ENCODE data around the gene GRIK3. TPM values are rescaled to one million over a fixed set of nuclear protein-coding genes. Genes with fewer than 3 reads are reported as not detected.
"Not testable (repeated sequence)": the region's sequence is repeated elsewhere in the genome, so short reads cannot be mapped to it uniquely, and the experiment has no call there.

GRIK3 gene
- total RNA-seq, 1 experiment from 2014 or later, result 5.5 TPM

DNA sequence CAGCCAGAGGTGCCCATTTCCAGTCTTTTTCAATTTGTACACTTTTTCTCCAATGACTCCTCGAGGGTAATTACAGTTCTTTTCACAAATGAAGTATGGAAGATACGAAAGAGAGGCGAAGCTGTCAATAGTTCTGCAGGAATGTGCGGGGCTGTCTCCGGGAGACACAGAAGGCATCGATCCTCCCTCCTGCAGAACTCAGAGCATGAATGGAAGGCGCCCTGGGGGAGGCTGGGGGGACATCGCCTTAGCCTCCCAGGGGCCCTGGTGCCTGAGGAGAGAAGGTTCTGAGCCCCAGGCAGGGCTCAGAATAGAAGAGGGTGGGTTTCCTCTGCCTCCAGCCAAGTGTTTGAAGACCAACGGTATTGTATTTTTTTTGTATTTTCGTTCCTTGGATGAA is 49.7 kb upstream of the GRIK3 start (continued):
- TF ChIP-seq GTF2I (CRISPR knock-in tag; conservative IDR thresholded peaks at IDR 0.05), result no peak

GRCh38 chr1:37083603-37084002 is 49.3 kb upstream of the GRIK3 start:
- Mint-ChIP-seq H3K27ac (no peak overlapping the region), H3K27me3 (ENCODE audit: low read depth) (no peaks in the 10 kb centered on the region; the same call in 1 of the 2 replicates), H3K36me3 (0 out of 2 replicates have a peak, but pooled peaks cover 3% of the 10 kb centered on the region), H3K9me3 (no peaks in the 10 kb centered on the region), H3K4me1 (no peaks in the 10 kb centered on the region), H3K4me3 (no peak overlapping the region)
- ChIA-PET POLR2A (no interaction called here), CTCF (interaction anchor here (1.2 kb wide), 1 partner anchor 567 kb away, joined by 4 read pairs; no protein-coding TSS in a partner anchor)
- no peak for ATAC-seq
- no peak for DNase-seq (ENCODE audit: low spot score)
- TF ChIP-seq NR1H2 (CRISPR knock-in tag; IDR thresholded peaks at IDR 0.05) (no peak), TEAD1 (CRISPR knock-in tag; IDR thresholded peaks at IDR 0.05) (no peak), EMX1 (CRISPR knock-in tag; IDR thresholded peaks at IDR 0.05) (no peak), ZNF263 (CRISPR knock-in tag; IDR thresholded peaks at IDR 0.05; ENCODE audit: low read depth) (no peak), NFATC4 (CRISPR knock-in tag; IDR thresholded peaks at IDR 0.05) (no peak), ZBTB43 (CRISPR knock-in tag; IDR thresholded peaks at IDR 0.05) (no peak), ZNF121 (CRISPR knock-in tag; IDR thresholded peaks at IDR 0.05) (no peak)
- TF ChIP-seq, protein P1, sequence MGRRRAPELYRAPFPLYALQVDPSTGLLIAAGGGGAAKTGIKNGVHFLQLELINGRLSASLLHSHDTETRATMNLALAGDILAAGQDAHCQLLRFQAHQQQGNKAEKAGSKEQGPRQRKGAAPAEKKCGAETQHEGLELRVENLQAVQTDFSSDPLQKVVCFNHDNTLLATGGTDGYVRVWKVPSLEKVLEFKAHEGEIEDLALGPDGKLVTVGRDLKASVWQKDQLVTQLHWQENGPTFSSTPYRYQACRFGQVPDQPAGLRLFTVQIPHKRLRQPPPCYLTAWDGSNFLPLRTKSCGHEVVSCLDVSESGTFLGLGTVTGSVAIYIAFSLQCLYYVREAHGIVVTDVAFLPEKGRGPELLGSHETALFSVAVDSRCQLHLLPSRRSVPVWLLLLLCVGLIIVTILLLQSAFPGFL (CRISPR knock-in tag; IDR thresholded peaks at IDR 0.05; ENCODE audit: borderline replicate concordance), result no peak
- TF ChIP-seq, protein P2, sequence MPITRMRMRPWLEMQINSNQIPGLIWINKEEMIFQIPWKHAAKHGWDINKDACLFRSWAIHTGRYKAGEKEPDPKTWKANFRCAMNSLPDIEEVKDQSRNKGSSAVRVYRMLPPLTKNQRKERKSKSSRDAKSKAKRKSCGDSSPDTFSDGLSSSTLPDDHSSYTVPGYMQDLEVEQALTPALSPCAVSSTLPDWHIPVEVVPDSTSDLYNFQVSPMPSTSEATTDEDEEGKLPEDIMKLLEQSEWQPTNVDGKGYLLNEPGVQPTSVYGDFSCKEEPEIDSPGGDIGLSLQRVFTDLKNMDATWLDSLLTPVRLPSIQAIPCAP (CRISPR knock-in tag; IDR thresholded peaks at IDR 0.05), result no peak

GRCh38 chr1:37080296-37080986 is 46.1 kb upstream of the GRIK3 start:
- H3K4me3 Mint-ChIP-seq; H3K9me3 Mint-ChIP-seq; H3K27me3 Mint-ChIP-seq (ENCODE audit: low read depth); DNase-seq (ENCODE audit: low spot score); ATAC-seq; CTCF ChIA-PET; H3K36me3 Mint-ChIP-seq; POLR2A ChIA-PET; H3K27ac Mint-ChIP-seq: not testable (repeated sequence)
- peaks cover 17% of the 10 kb centered on the region for H3K4me1 Mint-ChIP-seq

GRCh38 chr1:37078866-37079265 is 44.6 kb upstream of the GRIK3 start:
- no peak for DNase-seq (ENCODE audit: low spot score)
- ATAC-seq, result no peak
- H3K4me3 Mint-ChIP-seq, result no peak overlapping the region
- TF ChIP-seq, protein P3, sequence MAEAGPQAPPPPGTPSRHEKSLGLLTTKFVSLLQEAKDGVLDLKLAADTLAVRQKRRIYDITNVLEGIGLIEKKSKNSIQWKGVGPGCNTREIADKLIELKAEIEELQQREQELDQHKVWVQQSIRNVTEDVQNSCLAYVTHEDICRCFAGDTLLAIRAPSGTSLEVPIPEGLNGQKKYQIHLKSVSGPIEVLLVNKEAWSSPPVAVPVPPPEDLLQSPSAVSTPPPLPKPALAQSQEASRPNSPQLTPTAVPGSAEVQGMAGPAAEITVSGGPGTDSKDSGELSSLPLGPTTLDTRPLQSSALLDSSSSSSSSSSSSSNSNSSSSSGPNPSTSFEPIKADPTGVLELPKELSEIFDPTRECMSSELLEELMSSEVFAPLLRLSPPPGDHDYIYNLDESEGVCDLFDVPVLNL (CRISPR knock-in tag; IDR thresholded peaks at IDR 0.05; ENCODE audit: borderline replicate concordance, low read depth), result no peak
- no peak for TF ChIP-seq TP53 (CRISPR knock-in tag; IDR thresholded peaks at IDR 0.05)
- TF ChIP-seq SMAD4 (CRISPR knock-in tag; IDR thresholded peaks at IDR 0.05), result no peak
- H3K4me1 Mint-ChIP-seq, result peaks cover 17% of the 10 kb centered on the region
- ChIA-PET POLR2A (no interaction called here), CTCF (no interaction called here)
- H3K9me3 Mint-ChIP-seq, result no peaks in the 10 kb centered on the region
- no peak overlapping the region for H3K27ac Mint-ChIP-seq
- peaks cover 8% of the 10 kb centered on the region; the same call in 1 of the 2 replicates for H3K36me3 Mint-ChIP-seq
- H3K27me3 Mint-ChIP-seq (ENCODE audit: low read depth), result peaks cover 5% of the 10 kb centered on the region

- Mint-ChIP-seq H3K4me1 (peaks cover 17% of the 10 kb centered on the region), H3K9me3 (no peaks in the 10 kb centered on the region), H3K4me3 (no peak overlapping the region), H3K27me3 (ENCODE audit: low read depth) (peaks cover 6% of the 10 kb centered on the region), H3K27ac (no peak overlapping the region), H3K36me3 (peaks cover 8% of the 10 kb centered on the region; the same call in 1 of the 2 replicates)
- DNase-seq (ENCODE audit: low spot score) (no peak), ATAC-seq (peak; percentile 69)
- POLR2A ChIA-PET, result no interaction called here
- CTCF ChIA-PET, result interaction anchor here (0.7 to 1.7 kb wide), 8 partner anchors 14 to 467 kb away, joined by 3 to 5 read pairs (median 4); no protein-coding TSS in a partner anchor
- TF ChIP-seq ZNF121 (CRISPR knock-in tag; IDR thresholded peaks at IDR 0.05) (no peak), STAT6 (CRISPR knock-in tag; conservative IDR thresholded peaks at IDR 0.05; ENCODE audit: low read depth) (no peak), ETV6 (CRISPR knock-in tag; IDR thresholded peaks at IDR 0.05) (no peak), MYBL2 (CRISPR knock-in tag; IDR thresholded peaks at IDR 0.05) (no peak)
- TF ChIP-seq, protein P4, sequence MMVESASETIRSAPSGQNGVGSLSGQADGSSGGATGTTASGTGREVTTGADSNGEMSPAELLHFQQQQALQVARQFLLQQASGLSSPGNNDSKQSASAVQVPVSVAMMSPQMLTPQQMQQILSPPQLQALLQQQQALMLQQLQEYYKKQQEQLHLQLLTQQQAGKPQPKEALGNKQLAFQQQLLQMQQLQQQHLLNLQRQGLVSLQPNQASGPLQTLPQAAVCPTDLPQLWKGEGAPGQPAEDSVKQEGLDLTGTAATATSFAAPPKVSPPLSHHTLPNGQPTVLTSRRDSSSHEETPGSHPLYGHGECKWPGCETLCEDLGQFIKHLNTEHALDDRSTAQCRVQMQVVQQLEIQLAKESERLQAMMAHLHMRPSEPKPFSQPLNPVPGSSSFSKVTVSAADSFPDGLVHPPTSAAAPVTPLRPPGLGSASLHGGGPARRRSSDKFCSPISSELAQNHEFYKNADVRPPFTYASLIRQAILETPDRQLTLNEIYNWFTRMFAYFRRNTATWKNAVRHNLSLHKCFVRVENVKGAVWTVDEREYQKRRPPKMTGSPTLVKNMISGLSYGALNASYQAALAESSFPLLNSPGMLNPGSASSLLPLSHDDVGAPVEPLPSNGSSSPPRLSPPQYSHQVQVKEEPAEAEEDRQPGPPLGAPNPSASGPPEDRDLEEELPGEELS (CRISPR knock-in tag; IDR thresholded peaks at IDR 0.05), result no peak
Measured at GRCh38 chr1:37076168-37076567, 41.9 kb upstream of the GRIK3 start.

All from WTC11 (cell line).